ENCODE data around the gene TRIM66.

GRCh38 chr11:8701891-8702597, 19.6 kb upstream of the TRIM66 start:
- TF ChIP-seq POLR2AphosphoS5 (IDR thresholded peaks at IDR 0.05; ENCODE audit: low read depth) (no peak), CTCF (IDR thresholded peaks at IDR 0.05; ENCODE audit: insufficient read depth, low read length) (no peak)
- TF ChIP-seq, protein P1, sequence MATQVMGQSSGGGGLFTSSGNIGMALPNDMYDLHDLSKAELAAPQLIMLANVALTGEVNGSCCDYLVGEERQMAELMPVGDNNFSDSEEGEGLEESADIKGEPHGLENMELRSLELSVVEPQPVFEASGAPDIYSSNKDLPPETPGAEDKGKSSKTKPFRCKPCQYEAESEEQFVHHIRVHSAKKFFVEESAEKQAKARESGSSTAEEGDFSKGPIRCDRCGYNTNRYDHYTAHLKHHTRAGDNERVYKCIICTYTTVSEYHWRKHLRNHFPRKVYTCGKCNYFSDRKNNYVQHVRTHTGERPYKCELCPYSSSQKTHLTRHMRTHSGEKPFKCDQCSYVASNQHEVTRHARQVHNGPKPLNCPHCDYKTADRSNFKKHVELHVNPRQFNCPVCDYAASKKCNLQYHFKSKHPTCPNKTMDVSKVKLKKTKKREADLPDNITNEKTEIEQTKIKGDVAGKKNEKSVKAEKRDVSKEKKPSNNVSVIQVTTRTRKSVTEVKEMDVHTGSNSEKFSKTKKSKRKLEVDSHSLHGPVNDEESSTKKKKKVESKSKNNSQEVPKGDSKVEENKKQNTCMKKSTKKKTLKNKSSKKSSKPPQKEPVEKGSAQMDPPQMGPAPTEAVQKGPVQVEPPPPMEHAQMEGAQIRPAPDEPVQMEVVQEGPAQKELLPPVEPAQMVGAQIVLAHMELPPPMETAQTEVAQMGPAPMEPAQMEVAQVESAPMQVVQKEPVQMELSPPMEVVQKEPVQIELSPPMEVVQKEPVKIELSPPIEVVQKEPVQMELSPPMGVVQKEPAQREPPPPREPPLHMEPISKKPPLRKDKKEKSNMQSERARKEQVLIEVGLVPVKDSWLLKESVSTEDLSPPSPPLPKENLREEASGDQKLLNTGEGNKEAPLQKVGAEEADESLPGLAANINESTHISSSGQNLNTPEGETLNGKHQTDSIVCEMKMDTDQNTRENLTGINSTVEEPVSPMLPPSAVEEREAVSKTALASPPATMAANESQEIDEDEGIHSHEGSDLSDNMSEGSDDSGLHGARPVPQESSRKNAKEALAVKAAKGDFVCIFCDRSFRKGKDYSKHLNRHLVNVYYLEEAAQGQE (IDR thresholded peaks at IDR 0.05; ENCODE audit: insufficient replicate concordance, low read depth) = no peak

All from HL-60 (cell line).